DOHH2 (cell line): ENCODE measurements around the gene CNTNAP1.
A peak's percentile ranks its signal among the peaks of the same experiment; 100 is the strongest.

ENCODE experiments used
- H3F3A ChIP-seq: fragments of 200-600 bp; sonication (generic), shearing (Covaris generic); 2 replicates; pipeline ENCODE4 v1.6.0; 2016; ENCODE audit warnings: antibody characterized with exemption, mild to moderate bottlenecking; ENCODE audit not compliant: control insufficient read depth, insufficient read depth
- H3K27ac ChIP-seq: fragments of 200-600 bp; sonication (generic); 2 replicates; pipeline ENCODE4 v1.5.1; 2014; ENCODE audit warnings: low read depth, mild to moderate bottlenecking, low read length, moderate library complexity
- H3K27me3 ChIP-seq: fragments of 200-600 bp; sonication (generic); 2 replicates; pipeline ENCODE4 v1.6.1; 2014; ENCODE audit warnings: mild to moderate bottlenecking, low read length, mixed read lengths; ENCODE audit not compliant: control insufficient read depth
- H3K36me3 ChIP-seq: fragments of 200-600 bp; sonication (generic); 2 replicates; pipeline ENCODE4 v1.6.1; 2014; ENCODE audit warnings: mild to moderate bottlenecking, low read length, moderate library complexity, mixed read lengths; ENCODE audit not compliant: control insufficient read depth
- H3K4me1 ChIP-seq: fragments of 200-600 bp; sonication (generic); 2 replicates; pipeline ENCODE4 v1.6.1; 2014; ENCODE audit warnings: mild to moderate bottlenecking, low read length, mixed read lengths; ENCODE audit not compliant: control insufficient read depth
- H3K4me2 ChIP-seq: fragments of 200-600 bp; sonication (generic); 2 replicates; pipeline ENCODE4 v1.6.0; 2014; ENCODE audit warnings: mild to moderate bottlenecking, low read length, moderate library complexity
- H3K4me3 ChIP-seq: fragments of 200-600 bp; sonication (generic); 2 replicates; pipeline ENCODE4 v1.5.1; 2014; ENCODE audit warnings: mild to moderate bottlenecking, low read length, mixed read lengths
- H3K79me2 ChIP-seq: fragments of 200-600 bp; sonication (generic); 2 replicates; pipeline ENCODE4 v1.6.1; 2014; ENCODE audit warnings: mild to moderate bottlenecking, low read length, mixed read lengths; ENCODE audit not compliant: control insufficient read depth
- H3K9me2 ChIP-seq: fragments of 200-600 bp; sonication (generic); replicated peaks from 2 replicates; pipeline ENCODE4 v1.6.1; 2014; ENCODE audit warnings: mild to moderate bottlenecking, low read length, mixed read lengths; ENCODE audit not compliant: control insufficient read depth
- H3K9me3 ChIP-seq: fragments of 200-600 bp; sonication (generic); 2 replicates; pipeline ENCODE4 v1.6.1; 2014; ENCODE audit warnings: antibody characterized with exemption, low read length, mixed read lengths; ENCODE audit not compliant: control insufficient read depth, insufficient read depth
- H4K20me1 ChIP-seq: fragments of 200-600 bp; sonication (generic); 2 replicates; pipeline ENCODE4 v1.6.0; 2014; ENCODE audit warnings: low read depth, mild to moderate bottlenecking, antibody characterized with exemption, low read length, moderate library complexity; ENCODE audit not compliant: control insufficient read depth, insufficient read depth
- CTCF ChIP-seq: fragments of 200-600 bp; sonication (generic); IDR thresholded peaks from one replicate; pipeline ENCODE4 v1.5.1; 2014; ENCODE audit warnings: antibody characterized with exemption, mild to moderate bottlenecking, low read depth, low read length; ENCODE audit not compliant: poor library complexity, severe bottlenecking
- EZH2phosphoT487 ChIP-seq: fragments of 200-600 bp; sonication (generic); IDR thresholded peaks from 2 replicates; pipeline ENCODE4 v1.6.1; 2017; ENCODE audit warnings: borderline replicate concordance, mild to moderate bottlenecking, antibody characterized with exemption, low read length, moderate library complexity, mixed read lengths

The CNTNAP1 gene

GRCh38 chr17:42673885-42674754, 8.2 kb upstream of the CNTNAP1 start:
- TF ChIP-seq EZH2phosphoT487: 0 out of 2 replicates have a peak, but pooled peaks have one; percentile 17
- peak; percentile 91 for TF ChIP-seq CTCF
- Histone ChIP-seq H3K9me3 (no peaks in the 10 kb centered on the region), H3K4me2 (peak overlapping the region; percentile 96), H3K27ac (no peak overlapping the region), H3F3A (peaks cover 10% of the 10 kb centered on the region; the same call in 1 of the 2 replicates), H4K20me1 (no peaks in the 10 kb centered on the region), H3K9me2 (no peaks in the 10 kb centered on the region), H3K4me1 (peaks cover 62% of the 10 kb centered on the region), H3K27me3 (peaks cover 68% of the 10 kb centered on the region), H3K4me3 (peak overlapping the region; percentile 81), H3K79me2 (no peaks in the 10 kb centered on the region), H3K36me3 (no peaks in the 10 kb centered on the region)

GRCh38 chr17:42674755-42675347, 7.5 kb upstream of the CNTNAP1 start:
- Histone ChIP-seq H4K20me1 (no peaks in the 10 kb centered on the region), H3F3A (peaks cover 10% of the 10 kb centered on the region; the same call in 1 of the 2 replicates), H3K9me2 (no peaks in the 10 kb centered on the region), H3K9me3 (no peaks in the 10 kb centered on the region), H3K27me3 (peaks cover 61% of the 10 kb centered on the region), H3K4me2 (peak overlapping the region; percentile 96), H3K79me2 (no peaks in the 10 kb centered on the region), H3K27ac (no peak overlapping the region), H3K4me1 (peaks cover 70% of the 10 kb centered on the region), H3K36me3 (no peaks in the 10 kb centered on the region), H3K4me3 (peak overlapping the region; percentile 81)
- TF ChIP-seq EZH2phosphoT487 (no peak), CTCF (no peak)

- Histone ChIP-seq H3K79me2 (no peaks in the 10 kb centered on the region), H3K4me1 (peaks cover 72% of the 10 kb centered on the region), H3K27me3 (peaks cover 57% of the 10 kb centered on the region), H4K20me1 (no peaks in the 10 kb centered on the region), H3K9me2 (no peaks in the 10 kb centered on the region), H3K9me3 (no peaks in the 10 kb centered on the region), H3K36me3 (no peaks in the 10 kb centered on the region), H3K4me3 (peak overlapping the region; percentile 81), H3F3A (peaks cover 10% of the 10 kb centered on the region; the same call in 1 of the 2 replicates), H3K4me2 (peak overlapping the region; percentile 96), H3K27ac (no peak overlapping the region)
- TF ChIP-seq CTCF (no peak), EZH2phosphoT487 (0 out of 2 replicates have a peak, but pooled peaks have one; percentile 18)
These were observed 6.9 kb upstream of the CNTNAP1 start for GRCh38 chr17:42675348-42675964.
